ENCODE measurements around the gene RADX.

DNA sequence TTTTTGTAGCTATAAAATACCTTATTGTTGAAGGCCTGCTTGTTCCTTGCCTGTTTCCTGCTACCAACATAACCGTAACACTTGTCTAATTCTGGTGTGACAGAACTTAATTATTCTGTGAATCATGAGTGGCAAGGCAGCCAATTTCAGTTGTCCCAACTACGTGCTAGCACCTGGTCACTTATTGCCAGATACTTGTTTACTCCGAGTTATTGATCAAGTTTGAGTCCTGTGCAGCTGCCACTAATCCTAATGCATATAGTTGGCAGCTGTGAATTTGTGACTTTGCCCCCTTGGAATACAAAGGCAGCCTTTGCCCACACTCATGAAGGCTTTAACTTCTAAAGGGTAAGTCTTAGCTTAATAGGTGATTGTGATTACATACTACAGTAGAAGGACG, 106.9 kb downstream of the RADX start:
- TF ChIP-seq, protein P1, sequence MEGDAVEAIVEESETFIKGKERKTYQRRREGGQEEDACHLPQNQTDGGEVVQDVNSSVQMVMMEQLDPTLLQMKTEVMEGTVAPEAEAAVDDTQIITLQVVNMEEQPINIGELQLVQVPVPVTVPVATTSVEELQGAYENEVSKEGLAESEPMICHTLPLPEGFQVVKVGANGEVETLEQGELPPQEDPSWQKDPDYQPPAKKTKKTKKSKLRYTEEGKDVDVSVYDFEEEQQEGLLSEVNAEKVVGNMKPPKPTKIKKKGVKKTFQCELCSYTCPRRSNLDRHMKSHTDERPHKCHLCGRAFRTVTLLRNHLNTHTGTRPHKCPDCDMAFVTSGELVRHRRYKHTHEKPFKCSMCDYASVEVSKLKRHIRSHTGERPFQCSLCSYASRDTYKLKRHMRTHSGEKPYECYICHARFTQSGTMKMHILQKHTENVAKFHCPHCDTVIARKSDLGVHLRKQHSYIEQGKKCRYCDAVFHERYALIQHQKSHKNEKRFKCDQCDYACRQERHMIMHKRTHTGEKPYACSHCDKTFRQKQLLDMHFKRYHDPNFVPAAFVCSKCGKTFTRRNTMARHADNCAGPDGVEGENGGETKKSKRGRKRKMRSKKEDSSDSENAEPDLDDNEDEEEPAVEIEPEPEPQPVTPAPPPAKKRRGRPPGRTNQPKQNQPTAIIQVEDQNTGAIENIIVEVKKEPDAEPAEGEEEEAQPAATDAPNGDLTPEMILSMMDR (IDR thresholded peaks at IDR 0.05; ENCODE audit: extremely low read depth in 1 of 2, insufficient read depth in 1 of 2, low read depth in 1 of 2, low read length in 2 of 2): no peak
- TF ChIP-seq EZH2 (IDR thresholded peaks at IDR 0.05; ENCODE audit: borderline replicate concordance, low read depth, low read length, severe bottlenecking) (no peak), MYC (IDR thresholded peaks at IDR 0.05; ENCODE audit: low read depth, low read length) (no peak), FOS (IDR thresholded peaks at IDR 0.05; ENCODE audit: borderline replicate concordance, insufficient read depth, low read length) (no peak), POLR2A (IDR thresholded peaks at IDR 0.05; ENCODE audit: low read depth, low read length) (no peak), POLR2AphosphoS5 (IDR thresholded peaks at IDR 0.05; ENCODE audit: insufficient read depth, low read depth, low read length) (no peak), GATA2 (IDR thresholded peaks at IDR 0.05; ENCODE audit: insufficient read depth, insufficient read length, low read depth, low read length) (no peak), JUN (IDR thresholded peaks at IDR 0.05; ENCODE audit: borderline replicate concordance, insufficient read depth, insufficient read length, low read depth) (no peak)
- TF ChIP-seq, protein P2, sequence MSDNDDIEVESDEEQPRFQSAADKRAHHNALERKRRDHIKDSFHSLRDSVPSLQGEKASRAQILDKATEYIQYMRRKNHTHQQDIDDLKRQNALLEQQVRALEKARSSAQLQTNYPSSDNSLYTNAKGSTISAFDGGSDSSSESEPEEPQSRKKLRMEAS (IDR thresholded peaks at IDR 0.05; ENCODE audit: insufficient read depth, insufficient read length): no peak

Data from endothelial cell of umbilical vein (primary cell).